Type B pancreatic cell (in vitro differentiated cells): ENCODE measurements around the gene BAZ1A. TPM values are rescaled to one million over a fixed set of nuclear protein-coding genes. Genes with fewer than 3 reads are reported as not detected.
A peak's percentile ranks its signal among the peaks of the same experiment; 100 is the strongest.

Source experiments
- DNase-seq: peaks from one replicate; pipeline ENCODE4 v3.0.0; 2021; ENCODE audit warnings: mixed read lengths; ENCODE audit not compliant: unreplicated experiment; ENCODE audit errors: extremely low spot score
- H3K27ac Mint-ChIP-seq: 2 replicates; pipeline ENCODE4 v1.8.0; 2021; ENCODE audit warnings: mild to moderate bottlenecking, mixed read lengths
- H3K27me3 Mint-ChIP-seq: 2 replicates; pipeline ENCODE4 v1.8.0; 2021; ENCODE audit warnings: mixed read lengths
- H3K36me3 Mint-ChIP-seq: 2 replicates; pipeline ENCODE4 v1.8.0; 2021; ENCODE audit warnings: mixed read lengths
- H3K4me1 Mint-ChIP-seq: one replicate; pipeline ENCODE4 v1.8.0; 2021; ENCODE audit warnings: mixed read lengths; ENCODE audit not compliant: unreplicated experiment
- H3K4me3 Mint-ChIP-seq: 2 replicates; pipeline ENCODE4 v1.8.0; 2021; ENCODE audit warnings: mild to moderate bottlenecking, mixed read lengths
- H3K9me3 Mint-ChIP-seq: 2 replicates; pipeline ENCODE4 v1.8.0; 2021; ENCODE audit warnings: mixed read lengths
- CTCF ChIP-seq: fragments of 200-600 bp; sonication (generic); conservative IDR thresholded peaks from 2 replicates; pipeline ENCODE4 v1.5.0; 2021; ENCODE audit warnings: antibody characterized with exemption, mild to moderate bottlenecking
- total RNA-seq: library from RNA; stranded (reverse); gene quantifications from 2 replicates; pipeline ENCODE4 v1.2.1, GENCODE V29; 2021; ENCODE audit warnings: low replicate concordance

Gene BAZ1A
- total RNA-seq, 1 donor from 2014 or later: 28.2 TPM

GRCh38 chr14:34718750-34719304 lies 156.3 kb downstream of the BAZ1A start:
- no peaks in the 10 kb centered on the region for H3K36me3 Mint-ChIP-seq
- H3K4me3 Mint-ChIP-seq: no peak overlapping the region
- no peak for DNase-seq
- H3K27me3 Mint-ChIP-seq: no peaks in the 10 kb centered on the region
- H3K4me1 Mint-ChIP-seq: peaks cover 8% of the 10 kb centered on the region
- no peaks in the 10 kb centered on the region for H3K9me3 Mint-ChIP-seq
- no peak for TF ChIP-seq CTCF
- no peak overlapping the region for H3K27ac Mint-ChIP-seq

GRCh38 chr14:34715127-34715863 lies 159.9 kb downstream of the BAZ1A start:
- no peak for TF ChIP-seq CTCF
- Mint-ChIP-seq H3K9me3 (no peaks in the 10 kb centered on the region), H3K4me1 (peaks cover 13% of the 10 kb centered on the region), H3K27ac (peak overlapping the region; percentile 79), H3K4me3 (peak overlapping the region; percentile 81), H3K36me3 (peaks cover 16% of the 10 kb centered on the region), H3K27me3 (no peaks in the 10 kb centered on the region)
- no peak for DNase-seq

GRCh38 chr14:34714320-34715126 lies 160.6 kb downstream of the BAZ1A start, which contains the start of gene CFL2:
Gene CFL2, minus strand, starts transcription at chr14:34714593. Its CDS starts 53 bp downstream, at chr14:34714540.
- Mint-ChIP-seq H3K4me1 (peaks cover 13% of the 10 kb centered on the region), H3K4me3 (peak within 1 kb of the TSS; percentile 98), H3K36me3 (peaks cover 16% of the 10 kb centered on the region), H3K27me3 (no peaks in the 10 kb centered on the region), H3K9me3 (no peaks in the 10 kb centered on the region), H3K27ac (peak within 1 kb of the TSS; percentile 99)
- no peak for TF ChIP-seq CTCF
- peak; percentile 84 for DNase-seq

GRCh38 chr14:34713681-34714319 lies 161.4 kb downstream of the BAZ1A start:
- no peak for DNase-seq
- Mint-ChIP-seq H3K9me3 (no peaks in the 10 kb centered on the region), H3K4me1 (peaks cover 13% of the 10 kb centered on the region), H3K27me3 (no peaks in the 10 kb centered on the region), H3K27ac (peak overlapping the region; percentile 99), H3K36me3 (peaks cover 16% of the 10 kb centered on the region), H3K4me3 (peak overlapping the region; percentile 98)
- TF ChIP-seq CTCF: no peak

- Mint-ChIP-seq H3K4me3 (peak overlapping the region; percentile 98), H3K4me1 (peaks cover 13% of the 10 kb centered on the region), H3K9me3 (no peaks in the 10 kb centered on the region), H3K36me3 (peaks cover 16% of the 10 kb centered on the region), H3K27me3 (no peaks in the 10 kb centered on the region), H3K27ac (peak overlapping the region; percentile 99)
- DNase-seq: no peak
- TF ChIP-seq CTCF: no peak
Observed at GRCh38 chr14:34713122-34713680, 162.0 kb downstream of the BAZ1A start.
